HG02852 (cell line): ENCODE results near the gene SMCO3.

ENCODE experiments used
- ATAC-seq: cut with Tn5 transposase; IDR thresholded peaks from one replicate; pipeline ENCODE4 v1.9.1; 2021; ENCODE audit warnings: mild to moderate bottlenecking, moderate library complexity; ENCODE audit not compliant: unreplicated experiment

The SMCO3 gene

GRCh38 chr12:14833336-14833735, 19.4 kb upstream of the SMCO3 start:
- ATAC-seq = no peak

- ATAC-seq = peak; percentile 90
Observed at GRCh38 chr12:14828892-14829291, 14.9 kb upstream of the SMCO3 start.

- ATAC-seq = no peak
Observed at GRCh38 chr12:14827043-14827442, 13.1 kb upstream of the SMCO3 start.

GRCh38 chr12:14826491-14826890, 12.5 kb upstream of the SMCO3 start:
- ATAC-seq = no peak

GRCh38 chr12:14825256-14825655, 11.3 kb upstream of the SMCO3 start:
- no peak for ATAC-seq

GRCh38 chr12:14824012-14824634, 10.1 kb upstream of the SMCO3 start:
- no peak for ATAC-seq

GRCh38 chr12:14811486-14811885, 2.5 kb downstream of the SMCO3 start:
- ATAC-seq = no peak

GRCh38 chr12:14810953-14811483, 3.0 kb downstream of the SMCO3 start:
- no peak for ATAC-seq

- no peak for ATAC-seq
Observed at GRCh38 chr12:14810167-14810952, 3.6 kb downstream of the SMCO3 start.

- ATAC-seq = peak; percentile 24
Observed at GRCh38 chr12:14803830-14804160, 10.2 kb downstream of the SMCO3 start.

GRCh38 chr12:14803011-14803829, 10.8 kb downstream of the SMCO3 start, which contains the start of the genes C12orf60 and WBP11:
Gene C12orf60 (plus strand): TSS chr12:14803670. CDS start chr12:14822936, 19,266 bp downstream.
Gene WBP11 (minus strand): TSS chr12:14803478. CDS start chr12:14801383, 2,095 bp downstream.
- peak; percentile 99 for ATAC-seq

- no peak for ATAC-seq
Observed at GRCh38 chr12:14802721-14803010, 11.3 kb downstream of the SMCO3 start.

- no peak for ATAC-seq
Observed at GRCh38 chr12:14802247-14802646, 11.7 kb downstream of the SMCO3 start.

GRCh38 chr12:14795028-14795448, 18.9 kb downstream of the SMCO3 start:
- ATAC-seq = no peak

GRCh38 chr12:14785568-14785967, 28.4 kb downstream of the SMCO3 start:
- ATAC-seq = no peak

GRCh38 chr12:14784471-14784870, 29.5 kb downstream of the SMCO3 start:
- no peak for ATAC-seq

- ATAC-seq = peak; percentile 70
Observed at GRCh38 chr12:14782756-14783155, 31.2 kb downstream of the SMCO3 start.

GRCh38 chr12:14781563-14781962, 32.4 kb downstream of the SMCO3 start:
- ATAC-seq = no peak

GRCh38 chr12:14780859-14781258, 33.1 kb downstream of the SMCO3 start:
- no peak for ATAC-seq

- no peak for ATAC-seq
Observed at GRCh38 chr12:14779834-14780233, 34.1 kb downstream of the SMCO3 start.

- no peak for ATAC-seq
Observed at GRCh38 chr12:14777271-14777670, 36.7 kb downstream of the SMCO3 start.
